ENCODE measurements around the gene FHDC1.

FHDC1 gene

GRCh38 chr4:153014460-153014859, 78.3 kb downstream of the FHDC1 start:
- TF ChIP-seq CTCF (IDR thresholded peaks at IDR 0.05; ENCODE audit: insufficient read depth, low read length, poor library complexity, severe bottlenecking), result no peak
- Histone ChIP-seq H3K4me3 (replicated peaks; ENCODE audit: low read depth, low read length) (no peak overlapping the region), H3K36me3 (ENCODE audit: control insufficient read depth, insufficient read depth, low read length) (no peaks in the 10 kb centered on the region), H3K27me3 (replicated peaks; ENCODE audit: control insufficient read depth, insufficient read depth, low read length) (no peaks in the 10 kb centered on the region)
- DNase-seq (ENCODE audit: extremely low read depth, insufficient read length), result no peak

DNA sequence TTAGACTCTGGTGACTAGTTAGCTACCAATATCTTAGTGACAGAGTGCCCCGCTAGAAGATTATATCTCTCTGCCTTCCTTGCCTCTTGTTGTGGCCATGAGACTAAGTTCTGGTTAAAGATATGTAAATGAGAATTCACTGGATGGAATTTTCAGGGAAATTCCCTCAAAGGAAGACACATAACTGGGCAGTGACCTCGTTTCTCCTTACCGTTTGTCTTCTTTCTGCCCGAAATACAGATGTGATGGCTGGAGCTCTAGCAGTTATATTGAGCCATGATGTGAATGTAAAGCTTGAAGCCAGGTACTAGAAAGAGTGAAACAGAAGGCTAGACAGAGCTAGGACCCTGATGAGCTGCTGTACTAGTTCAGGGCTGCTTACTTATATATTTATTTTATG, 80.5 kb downstream of the FHDC1 start:
- H3K36me3 ChIP-seq (ENCODE audit: control insufficient read depth, insufficient read depth, low read length), result no peaks in the 10 kb centered on the region
- DNase-seq (ENCODE audit: extremely low read depth, insufficient read length), result no peak
- no peak for TF ChIP-seq CTCF (IDR thresholded peaks at IDR 0.05; ENCODE audit: insufficient read depth, low read length, poor library complexity, severe bottlenecking)
- no peak overlapping the region for H3K4me3 ChIP-seq (replicated peaks; ENCODE audit: low read depth, low read length)
- no peaks in the 10 kb centered on the region for H3K27me3 ChIP-seq (replicated peaks; ENCODE audit: control insufficient read depth, insufficient read depth, low read length)

- no peaks in the 10 kb centered on the region for H3K27me3 ChIP-seq (replicated peaks; ENCODE audit: control insufficient read depth, insufficient read depth, low read length)
- no peaks in the 10 kb centered on the region for H3K36me3 ChIP-seq (ENCODE audit: control insufficient read depth, insufficient read depth, low read length)
- DNase-seq (ENCODE audit: extremely low read depth, insufficient read length), result no peak
- no peak overlapping the region for H3K4me3 ChIP-seq (replicated peaks; ENCODE audit: low read depth, low read length)
- TF ChIP-seq CTCF (IDR thresholded peaks at IDR 0.05; ENCODE audit: insufficient read depth, low read length, poor library complexity, severe bottlenecking), result no peak
Observed at GRCh38 chr4:153018031-153018430, 81.9 kb downstream of the FHDC1 start.

DNA sequence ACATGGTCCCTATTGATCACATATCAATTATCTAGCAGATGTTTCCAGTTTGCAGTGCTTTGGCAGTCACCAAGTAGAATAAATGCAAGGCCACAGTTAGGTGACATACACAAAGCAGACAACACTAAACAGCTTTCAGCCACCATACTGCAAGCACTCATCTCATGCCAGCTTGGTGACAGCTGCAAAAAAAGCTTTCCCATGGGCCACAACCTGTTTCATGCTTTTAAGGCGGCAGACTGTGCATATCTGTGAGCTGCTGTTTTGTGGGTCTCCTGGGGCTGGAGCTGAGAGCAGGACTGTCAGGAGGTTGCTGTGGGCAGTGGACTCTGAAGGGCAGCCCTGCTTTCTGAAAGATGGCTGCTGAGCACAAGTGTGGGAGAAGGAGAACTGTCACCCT, 82.6 kb downstream of the FHDC1 start:
- TF ChIP-seq CTCF (IDR thresholded peaks at IDR 0.05; ENCODE audit: insufficient read depth, low read length, poor library complexity, severe bottlenecking), result no peak

DNA sequence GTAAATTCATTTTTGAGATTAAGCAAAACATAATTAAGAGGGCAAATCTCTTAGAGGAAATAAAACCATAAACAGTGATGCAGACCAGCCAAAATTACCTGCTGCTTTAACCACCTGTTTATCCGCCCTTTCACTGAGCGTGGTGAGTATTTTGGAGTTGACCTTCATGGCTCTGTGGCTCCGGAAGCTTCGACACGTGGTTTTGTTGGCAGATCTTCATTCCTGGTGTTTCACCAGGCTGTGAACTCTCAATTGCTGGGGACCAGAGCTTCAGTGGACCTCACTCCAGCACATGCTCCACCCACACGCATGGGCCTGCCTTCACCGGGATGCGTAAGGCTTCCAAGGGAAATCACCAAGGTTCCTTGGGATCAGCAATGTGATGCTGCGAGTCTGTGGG, 83.8 kb downstream of the FHDC1 start:
- H3K4me3 ChIP-seq (replicated peaks; ENCODE audit: low read depth, low read length), result no peak overlapping the region
- DNase-seq (ENCODE audit: extremely low read depth, insufficient read length), result no peak
- no peaks in the 10 kb centered on the region for H3K27me3 ChIP-seq (replicated peaks; ENCODE audit: control insufficient read depth, insufficient read depth, low read length)
- TF ChIP-seq CTCF (IDR thresholded peaks at IDR 0.05; ENCODE audit: insufficient read depth, low read length, poor library complexity, severe bottlenecking), result no peak
- no peaks in the 10 kb centered on the region for H3K36me3 ChIP-seq (ENCODE audit: control insufficient read depth, insufficient read depth, low read length)

More for the DNA sequence above, 82.6 kb downstream of the FHDC1 start:
- H3K36me3 ChIP-seq (ENCODE audit: control insufficient read depth, insufficient read depth, low read length), result no peaks in the 10 kb centered on the region
- H3K4me3 ChIP-seq (replicated peaks; ENCODE audit: low read depth, low read length), result no peak overlapping the region
- H3K27me3 ChIP-seq (replicated peaks; ENCODE audit: control insufficient read depth, insufficient read depth, low read length), result no peaks in the 10 kb centered on the region
- no peak for DNase-seq (ENCODE audit: extremely low read depth, insufficient read length)

GRCh38 chr4:153020457-153020856, 84.3 kb downstream of the FHDC1 start:
- no peaks in the 10 kb centered on the region for H3K27me3 ChIP-seq (replicated peaks; ENCODE audit: control insufficient read depth, insufficient read depth, low read length)
- no peak for DNase-seq (ENCODE audit: extremely low read depth, insufficient read length)

More at GRCh38 chr4:153020457-153020856, 84.3 kb downstream of the FHDC1 start:
- TF ChIP-seq CTCF (IDR thresholded peaks at IDR 0.05; ENCODE audit: insufficient read depth, low read length, poor library complexity, severe bottlenecking), result no peak
- Histone ChIP-seq H3K36me3 (ENCODE audit: control insufficient read depth, insufficient read depth, low read length) (no peaks in the 10 kb centered on the region), H3K4me3 (replicated peaks; ENCODE audit: low read depth, low read length) (no peak overlapping the region)

Measured in GM06990 (cell line).